HCT116 (cell line): Measurements from ENCODE around the gene ETF1. TPM values are rescaled to one million over a fixed set of nuclear protein-coding genes. Genes with fewer than 3 reads are reported as not detected.
A peak's percentile ranks its signal among the peaks of the same experiment; 100 is the strongest.

Source experiments
- ATAC-seq: fragments of 200-7000 bp; cut with Tn5 transposase; 2 replicates; pipeline ENCODE4 v1.9.1; 2020; ENCODE audit warnings: mild to moderate bottlenecking, moderate library complexity
- BruUV-seq: library from RNA; stranded (reverse); fragments of 400-500 nt; replicated peaks from 2 replicates; lab custom pipeline; 2021; lab: Mats Ljungman, UMichigan
- CTCF ChIA-PET: fragments of 300-600 bp; sonication (Branson Sonifier 250); formaldehyde crosslinking; loops from one replicate; lab custom pipeline; 2021; ENCODE audit warnings: antibody characterized with exemption; lab: Charles Lee
- POLR2A ChIA-PET: fragments of 300-600, 350-600 bp; sonication (Branson Sonifier 250); formaldehyde crosslinking; loops from one replicate; lab custom pipeline; 2021; ENCODE audit warnings: antibody characterized with exemption; lab: Charles Lee
- RAD21 ChIA-PET, 2 experiments: fragments of 300-600 bp; sonication (Branson Sonifier 250); formaldehyde crosslinking; loops; one replicate each; lab custom pipeline; 2023; ENCODE audit warnings: low total read pairs in 2 of 2; ENCODE audit not compliant: uncharacterized antibody in 2 of 2, unreplicated experiment in 2 of 2, low non-redundant PET in 1 of 2; lab: Charles Lee
- DNase-seq: peaks from one replicate; pipeline ENCODE4 v3.0.0-alpha.2; 2010; ENCODE audit warnings: low read depth, low spot score
- H2AFZ ChIP-seq: fragments of 200-600 bp; shearing (Covaris generic), sonication (generic); 2 replicates; pipeline ENCODE4 v1.6.1; 2017; ENCODE audit warnings: low read depth, mixed run types, mixed read lengths, antibody characterized with exemption, low read length; ENCODE audit not compliant: poor library complexity, severe bottlenecking
- H3K27ac ChIP-seq: 2 replicates; pipeline ENCODE4 v1.5.1; 2012; ENCODE audit warnings: low read depth, low read length
- H3K27me3 ChIP-seq: fragments of 200-600 bp; sonication (generic); 2 replicates; pipeline ENCODE4 v1.6.1; 2016; ENCODE audit warnings: mixed run types, low read length, mixed read lengths; ENCODE audit not compliant: insufficient read depth
- H3K36me3 ChIP-seq, 2 experiments: fragments of 200-500 bp in 1 of 2; fragments of 200-600 bp in 1 of 2; sonication (Bioruptor generic) in 1 of 2; sonication (generic) in 1 of 2; 2 replicates each; pipeline versions ENCODE4 v1.5.1 to v1.6.1; 2014 to 2016; ENCODE audit warnings: low read length in 2 of 2, inconsistent platforms in 1 of 2, mixed read lengths in 1 of 2, mixed run types in 1 of 2; ENCODE audit not compliant: insufficient read depth in 2 of 2, control insufficient read depth in 1 of 2
- H3K4me1 ChIP-seq, 2 experiments: fragments of 200-600 bp in 1 of 2; sonication (generic) in 1 of 2; 2 replicates each; pipeline versions ENCODE4 v1.5.1 to v1.6.1; 2012 to 2017; ENCODE audit warnings: low read length in 2 of 2, inconsistent platforms in 1 of 2, mild to moderate bottlenecking in 1 of 2, mixed read lengths in 1 of 2, mixed run types in 1 of 2, moderate library complexity in 1 of 2; ENCODE audit not compliant: insufficient read depth in 2 of 2, control insufficient read depth in 1 of 2
- H3K4me2 ChIP-seq: fragments of 200-600 bp; sonication (generic); 2 replicates; pipeline ENCODE4 v1.6.1; 2017; ENCODE audit warnings: mixed run types, low read length, mixed read lengths
- H3K4me3 ChIP-seq, 2 experiments: fragments of 200-600 bp in 1 of 2; sonication (generic) in 1 of 2; replicated peaks in 1 of 2; 2 replicates each; pipeline ENCODE4 v1.5.1; 2011 to 2016; ENCODE audit warnings: low read length in 2 of 2, control low read depth in 1 of 2, low read depth in 1 of 2, mild to moderate bottlenecking in 1 of 2, mixed read lengths in 1 of 2, mixed run types in 1 of 2
- H3K79me2 ChIP-seq: fragments of 200-600 bp; sonication (generic); 2 replicates; pipeline ENCODE4 v1.6.1; 2017; ENCODE audit warnings: mild to moderate bottlenecking, mixed run types, low read length, moderate library complexity, mixed read lengths; ENCODE audit not compliant: insufficient read depth
- H3K9ac ChIP-seq: fragments of 200-600 bp; sonication (generic); 2 replicates; pipeline ENCODE4 v1.6.1; 2016; ENCODE audit warnings: low read length, mixed read lengths
- H3K9me2 ChIP-seq: fragments of 200-600 bp; sonication (generic), shearing (Covaris generic); 2 replicates; pipeline ENCODE4 v1.6.1; 2017; ENCODE audit warnings: mixed run types, mild to moderate bottlenecking, moderate library complexity; ENCODE audit not compliant: insufficient read depth
- H3K9me3 ChIP-seq, 2 experiments: fragments of 200-500 bp in 1 of 2; fragments of 200-600 bp in 1 of 2; sonication (Bioruptor generic) in 1 of 2; sonication (generic) in 1 of 2; 2 replicates each; pipeline ENCODE4 v1.6.1; 2014 to 2017; ENCODE audit warnings: low read length in 2 of 2, mixed read lengths in 2 of 2, inconsistent platforms in 1 of 2, low read depth in 1 of 2, mild to moderate bottlenecking in 1 of 2, mixed run types in 1 of 2, moderate library complexity in 1 of 2; ENCODE audit not compliant: control insufficient read depth in 1 of 2, insufficient read depth in 1 of 2
- H4K20me1 ChIP-seq: fragments of 200-600 bp; sonication (generic), shearing (Covaris generic); 2 replicates; pipeline ENCODE4 v1.6.1; 2017; ENCODE audit warnings: mixed run types, mild to moderate bottlenecking, moderate library complexity; ENCODE audit not compliant: insufficient read depth
- CBX3 ChIP-seq: IDR thresholded peaks from 2 replicates; pipeline ENCODE4 v1.6.1; 2012; ENCODE audit warnings: low read depth
- CEBPB ChIP-seq: IDR thresholded peaks from 2 replicates; pipeline ENCODE4 v1.6.1; 2012; ENCODE audit warnings: low read depth
- ELF1 ChIP-seq: IDR thresholded peaks from 2 replicates; pipeline ENCODE4 v1.6.1; 2012; ENCODE audit warnings: low read depth, borderline replicate concordance
- EZH2 ChIP-seq: fragments of 200-600 bp; sonication (generic); IDR thresholded peaks from 2 replicates; pipeline ENCODE4 v1.6.1; 2017; ENCODE audit warnings: antibody characterized with exemption, mixed run types
- EZH2phosphoT487 ChIP-seq: fragments of 200-600 bp; IDR thresholded peaks from 2 replicates; pipeline ENCODE4 v1.6.1; 2018; ENCODE audit warnings: antibody characterized with exemption, borderline replicate concordance
- JUND ChIP-seq: IDR thresholded peaks from 2 replicates; pipeline ENCODE4 v1.6.1; 2012
- POLR2A ChIP-seq: IDR thresholded peaks from 2 replicates; pipeline ENCODE4 v1.7.0; 2011; ENCODE audit warnings: borderline replicate concordance; ENCODE audit not compliant: insufficient read depth, insufficient read length; ENCODE audit errors: extremely low read depth
- POLR2AphosphoS5 ChIP-seq: IDR thresholded peaks from 2 replicates; pipeline ENCODE4 v1.6.1; 2011; ENCODE audit warnings: mild to moderate bottlenecking, low read depth, low read length, moderate library complexity
- SIN3A ChIP-seq: IDR thresholded peaks from 2 replicates; pipeline ENCODE4 v1.6.1; 2012; ENCODE audit warnings: low read depth
- SP1 ChIP-seq: IDR thresholded peaks from 2 replicates; pipeline ENCODE4 v1.6.1; 2012; ENCODE audit warnings: low read depth
- SRF ChIP-seq: IDR thresholded peaks from 2 replicates; pipeline ENCODE4 v1.6.1; 2012; ENCODE audit warnings: low read depth
- TCF7L2 ChIP-seq: IDR thresholded peaks from 2 replicates; pipeline ENCODE4 v1.7.0; 2011; ENCODE audit warnings: borderline replicate concordance, inconsistent platforms; ENCODE audit not compliant: insufficient read depth, insufficient read length; ENCODE audit errors: extremely low read depth
- YY1 ChIP-seq: IDR thresholded peaks from 2 replicates; pipeline ENCODE4 v1.6.1; 2011; ENCODE audit warnings: low read length, low read depth, moderate library complexity, mild to moderate bottlenecking; ENCODE audit not compliant: insufficient replicate concordance; ENCODE audit errors: extremely low read depth
- ZBTB33 ChIP-seq: IDR thresholded peaks from 2 replicates; pipeline ENCODE4 v1.6.1; 2011; ENCODE audit warnings: mild to moderate bottlenecking, low read length, moderate library complexity; ENCODE audit not compliant: insufficient replicate concordance; ENCODE audit errors: extremely low read depth
- ZFX ChIP-seq: fragments of 450-650 bp; IDR thresholded peaks from 2 replicates; pipeline ENCODE4 v1.6.1; 2017
- ZNF274 ChIP-seq: fragments of 200-500 bp; sonication (Bioruptor generic); IDR thresholded peaks from 2 replicates; pipeline ENCODE4 v1.6.1; 2014; ENCODE audit warnings: mild to moderate bottlenecking, low read depth, low read length, inconsistent platforms
- intact Hi-C: fragments of 100-400 bp; cut with micrococcal nuclease; formaldehyde crosslinking; loops from 2 replicates; pipeline ENCODE4 v1.10.0; 2022
- total RNA-seq: library from RNA; stranded (reverse); gene quantifications from one replicate; pipeline ENCODE4 v1.2.1, GENCODE V29; 2021; ENCODE audit not compliant: unreplicated experiment
- TF ChIP-seq, protein P1 (sequence below): IDR thresholded peaks from 2 replicates; pipeline ENCODE4 v1.6.1; 2012
- TF ChIP-seq, protein P2 (sequence below): IDR thresholded peaks from 2 replicates; pipeline ENCODE4 v1.6.1; 2012; ENCODE audit warnings: low read depth
- TF ChIP-seq, protein P3 (sequence below): IDR thresholded peaks from 2 replicates; pipeline ENCODE4 v1.6.1; 2012
- TF ChIP-seq, protein P4 (sequence below), 3 experiments: fragments of 200-600 bp in 1 of 3; sonication (generic) in 1 of 3; IDR thresholded peaks in 2 of 3; conservative IDR thresholded peaks in 1 of 3; 2 replicates each; pipeline ENCODE4 v1.5.1; 2012 to 2017; ENCODE audit warnings: low read depth in 2 of 3, low read length in 2 of 3, antibody characterized with exemption in 1 of 3, borderline replicate concordance in 1 of 3, control low read depth in 1 of 3, mild to moderate bottlenecking in 1 of 3, mixed read lengths in 1 of 3, mixed run types in 1 of 3, moderate library complexity in 1 of 3; ENCODE audit not compliant: insufficient read depth in 1 of 3

Gene ETF1
- total RNA-seq, 1 experiment from 2014 or later: 178 TPM

GRCh38 chr5:138491284-138491648 is 51.8 kb downstream of the ETF1 start:
- no peak for ATAC-seq
- no TSS peak for BruUV-seq

More at GRCh38 chr5:138491284-138491648, 51.8 kb downstream of the ETF1 start:
- Histone ChIP-seq H2AFZ (no peak overlapping the region), H3K27ac (peak overlapping the region; percentile 60; the same call in 1 of the 2 replicates), H3K4me3 (peak overlapping the region; percentile 44 to 56), H3K4me1 (peaks cover 20 to 53% of the 10 kb centered on the region in 2 experiments), H3K79me2 (no peaks in the 10 kb centered on the region), H3K9ac (peak overlapping the region; percentile 64), H4K20me1 (no peaks in the 10 kb centered on the region), H3K9me3 (no peaks in the 10 kb centered on the region), H3K4me2 (peak overlapping the region; percentile 77), H3K9me2 (no peaks in the 10 kb centered on the region), H3K36me3 (no peaks in the 10 kb centered on the region), H3K27me3 (no peaks in the 10 kb centered on the region)
- CTCF ChIA-PET: no interaction called here
- intact Hi-C loops: no loop called here
- TF ChIP-seq, protein P1, sequence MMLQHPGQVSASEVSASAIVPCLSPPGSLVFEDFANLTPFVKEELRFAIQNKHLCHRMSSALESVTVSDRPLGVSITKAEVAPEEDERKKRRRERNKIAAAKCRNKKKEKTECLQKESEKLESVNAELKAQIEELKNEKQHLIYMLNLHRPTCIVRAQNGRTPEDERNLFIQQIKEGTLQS: no peak
- TF ChIP-seq YY1 (no peak), ZFX (no peak), ZBTB33 (no peak), ZNF274 (no peak), SRF (no peak), JUND (no peak), ELF1 (no peak), CBX3 (no peak), POLR2A (no peak), TCF7L2 (no peak), EZH2phosphoT487 (no peak), SP1 (no peak), CEBPB (no peak), EZH2 (no peak), SIN3A (no peak), POLR2AphosphoS5 (no peak)
- TF ChIP-seq, protein P2, sequence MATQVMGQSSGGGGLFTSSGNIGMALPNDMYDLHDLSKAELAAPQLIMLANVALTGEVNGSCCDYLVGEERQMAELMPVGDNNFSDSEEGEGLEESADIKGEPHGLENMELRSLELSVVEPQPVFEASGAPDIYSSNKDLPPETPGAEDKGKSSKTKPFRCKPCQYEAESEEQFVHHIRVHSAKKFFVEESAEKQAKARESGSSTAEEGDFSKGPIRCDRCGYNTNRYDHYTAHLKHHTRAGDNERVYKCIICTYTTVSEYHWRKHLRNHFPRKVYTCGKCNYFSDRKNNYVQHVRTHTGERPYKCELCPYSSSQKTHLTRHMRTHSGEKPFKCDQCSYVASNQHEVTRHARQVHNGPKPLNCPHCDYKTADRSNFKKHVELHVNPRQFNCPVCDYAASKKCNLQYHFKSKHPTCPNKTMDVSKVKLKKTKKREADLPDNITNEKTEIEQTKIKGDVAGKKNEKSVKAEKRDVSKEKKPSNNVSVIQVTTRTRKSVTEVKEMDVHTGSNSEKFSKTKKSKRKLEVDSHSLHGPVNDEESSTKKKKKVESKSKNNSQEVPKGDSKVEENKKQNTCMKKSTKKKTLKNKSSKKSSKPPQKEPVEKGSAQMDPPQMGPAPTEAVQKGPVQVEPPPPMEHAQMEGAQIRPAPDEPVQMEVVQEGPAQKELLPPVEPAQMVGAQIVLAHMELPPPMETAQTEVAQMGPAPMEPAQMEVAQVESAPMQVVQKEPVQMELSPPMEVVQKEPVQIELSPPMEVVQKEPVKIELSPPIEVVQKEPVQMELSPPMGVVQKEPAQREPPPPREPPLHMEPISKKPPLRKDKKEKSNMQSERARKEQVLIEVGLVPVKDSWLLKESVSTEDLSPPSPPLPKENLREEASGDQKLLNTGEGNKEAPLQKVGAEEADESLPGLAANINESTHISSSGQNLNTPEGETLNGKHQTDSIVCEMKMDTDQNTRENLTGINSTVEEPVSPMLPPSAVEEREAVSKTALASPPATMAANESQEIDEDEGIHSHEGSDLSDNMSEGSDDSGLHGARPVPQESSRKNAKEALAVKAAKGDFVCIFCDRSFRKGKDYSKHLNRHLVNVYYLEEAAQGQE: no peak
- TF ChIP-seq, protein P3, sequence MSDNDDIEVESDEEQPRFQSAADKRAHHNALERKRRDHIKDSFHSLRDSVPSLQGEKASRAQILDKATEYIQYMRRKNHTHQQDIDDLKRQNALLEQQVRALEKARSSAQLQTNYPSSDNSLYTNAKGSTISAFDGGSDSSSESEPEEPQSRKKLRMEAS: no peak
- TF ChIP-seq, protein P4, sequence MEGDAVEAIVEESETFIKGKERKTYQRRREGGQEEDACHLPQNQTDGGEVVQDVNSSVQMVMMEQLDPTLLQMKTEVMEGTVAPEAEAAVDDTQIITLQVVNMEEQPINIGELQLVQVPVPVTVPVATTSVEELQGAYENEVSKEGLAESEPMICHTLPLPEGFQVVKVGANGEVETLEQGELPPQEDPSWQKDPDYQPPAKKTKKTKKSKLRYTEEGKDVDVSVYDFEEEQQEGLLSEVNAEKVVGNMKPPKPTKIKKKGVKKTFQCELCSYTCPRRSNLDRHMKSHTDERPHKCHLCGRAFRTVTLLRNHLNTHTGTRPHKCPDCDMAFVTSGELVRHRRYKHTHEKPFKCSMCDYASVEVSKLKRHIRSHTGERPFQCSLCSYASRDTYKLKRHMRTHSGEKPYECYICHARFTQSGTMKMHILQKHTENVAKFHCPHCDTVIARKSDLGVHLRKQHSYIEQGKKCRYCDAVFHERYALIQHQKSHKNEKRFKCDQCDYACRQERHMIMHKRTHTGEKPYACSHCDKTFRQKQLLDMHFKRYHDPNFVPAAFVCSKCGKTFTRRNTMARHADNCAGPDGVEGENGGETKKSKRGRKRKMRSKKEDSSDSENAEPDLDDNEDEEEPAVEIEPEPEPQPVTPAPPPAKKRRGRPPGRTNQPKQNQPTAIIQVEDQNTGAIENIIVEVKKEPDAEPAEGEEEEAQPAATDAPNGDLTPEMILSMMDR (IDR thresholded peaks at IDR 0.05 in 2 of 3, conservative IDR thresholded peaks at IDR 0.05 in 1 of 3; ENCODE audit: borderline replicate concordance in 1 of 3, insufficient read depth in 1 of 3, low read depth in 2 of 3, low read length in 2 of 3): no peak
- POLR2A ChIA-PET: interaction anchor here (1.2 kb wide), 1 partner anchor 26 kb away, joined by 5 read pairs; the partner anchor contains the start of gene EGR1
- RAD21 ChIA-PET: no interaction called here
- DNase-seq: no peak
